Spleen (tissue), 3 donors: ENCODE measurements around the gene SLFNL1.

ENCODE experiments used
- POLR2A ChIP-seq, 3 donors: fragments of 450-650 bp; IDR thresholded peaks; one replicate each; pipeline ENCODE4 v1.5.1; 2017; ENCODE audit warnings: antibody characterized with exemption in 3 of 3, mild to moderate bottlenecking in 1 of 3
- POLR2AphosphoS5 ChIP-seq, 3 donors: sonication (generic); formaldehyde crosslinking; IDR thresholded peaks; one replicate each; pipeline ENCODE4 v1.5.1; 2017; ENCODE audit warnings: antibody characterized with exemption in 3 of 3

GRCh38 chr1:41046347-41046775 is 24.8 kb upstream of the SLFNL1 start:
- TF ChIP-seq POLR2AphosphoS5 (IDR thresholded peaks at IDR 0.05) (no peak), POLR2A (IDR thresholded peaks at IDR 0.05) (no peak)
